NCI-H2227 (cell line): ENCODE measurements around the gene TROAP.
A peak's percentile ranks its signal among the peaks of the same experiment; 100 is the strongest.
"Not testable (repeated sequence)": the region's sequence is repeated elsewhere in the genome, so short reads cannot be mapped to it uniquely, and the experiment has no call there.

Experiments
- DNase-seq: peaks from one replicate; lab custom pipeline; 2025; ENCODE audit not compliant: unreplicated experiment; lab: John Stamatoyannopoulos, UW

The TROAP gene

GRCh38 chr12:49366096-49366651, 43.1 kb downstream of the TROAP start:
- peak; percentile 72 for DNase-seq

- DNase-seq: peak; percentile 96
Measured at GRCh38 chr12:49366652-49367380, 43.8 kb downstream of the TROAP start.

GRCh38 chr12:49367381-49368239, 44.6 kb downstream of the TROAP start, which contains the start of gene SPATS2:
TSS of gene SPATS2 (plus strand) at chr12:49367462. CDS start at chr12:49461013, 93,551 bp downstream.
- peak; percentile 41 for DNase-seq

GRCh38 chr12:49368240-49368600, 45.2 kb downstream of the TROAP start:
- no peak for DNase-seq

- peak; percentile 37 for DNase-seq
Measured at GRCh38 chr12:49369411-49370145, 46.5 kb downstream of the TROAP start.

GRCh38 chr12:49370539-49370938, 47.5 kb downstream of the TROAP start:
- DNase-seq: no peak

- no peak for DNase-seq
Measured at GRCh38 chr12:49375406-49375805, 52.4 kb downstream of the TROAP start.

GRCh38 chr12:49377386-49377785, 54.3 kb downstream of the TROAP start:
- no peak for DNase-seq

- not testable (repeated sequence) for DNase-seq
Measured at GRCh38 chr12:49380184-49380583, 57.1 kb downstream of the TROAP start.
